Measurements from ENCODE around the gene CFAP54.
"Not testable (repeated sequence)": the region's sequence is repeated elsewhere in the genome, so short reads cannot be mapped to it uniquely, and the experiment has no call there.

The CFAP54 gene

GRCh38 chr12:96636895-96637294, 147.5 kb downstream of the CFAP54 start:
- no peak for DNase-seq

DNA sequence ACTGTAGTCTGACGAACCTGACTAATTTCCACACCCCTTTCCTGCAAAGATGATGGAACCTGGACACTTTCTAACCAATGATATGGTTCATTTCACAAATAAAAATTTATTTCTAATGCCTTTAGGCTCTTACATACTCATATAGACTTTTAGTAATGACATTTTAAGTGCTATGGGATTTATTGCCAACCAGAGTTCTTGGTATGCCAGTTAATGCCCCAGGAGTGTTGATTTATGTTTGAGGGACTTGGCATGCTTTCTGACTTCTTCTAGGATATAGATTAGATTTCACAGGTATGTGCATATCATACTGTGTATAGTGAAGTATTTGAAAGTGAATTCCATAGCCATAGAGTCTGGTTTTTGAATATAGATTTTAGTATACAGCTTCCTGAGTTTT, 159.5 kb downstream of the CFAP54 start:
- DNase-seq, result no peak

DNA sequence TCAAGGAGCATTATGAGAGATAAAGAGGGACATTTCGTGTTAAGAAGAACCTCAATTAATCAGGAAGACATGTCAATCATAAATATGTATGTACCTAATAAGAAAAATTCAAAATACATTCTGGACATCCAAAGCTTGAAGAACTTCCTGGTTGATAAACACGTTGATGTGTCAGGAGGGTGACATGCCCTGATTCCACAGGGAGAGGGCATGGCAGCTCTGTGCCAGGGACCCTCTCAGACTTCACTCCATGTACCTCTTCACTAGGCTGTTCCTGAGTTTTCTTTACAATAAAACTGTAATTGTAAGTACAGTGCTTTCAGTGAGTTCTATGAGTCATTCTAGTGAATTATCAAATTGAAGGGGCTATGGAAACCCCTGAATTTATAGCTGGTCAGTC, 163.5 kb downstream of the CFAP54 start:
- no peak for DNase-seq

- DNase-seq, result no peak
These were observed 168.7 kb downstream of the CFAP54 start for GRCh38 chr12:96658075-96658474.

- DNase-seq, result no peak
These were observed 180.4 kb downstream of the CFAP54 start for GRCh38 chr12:96669786-96670185.

DNA sequence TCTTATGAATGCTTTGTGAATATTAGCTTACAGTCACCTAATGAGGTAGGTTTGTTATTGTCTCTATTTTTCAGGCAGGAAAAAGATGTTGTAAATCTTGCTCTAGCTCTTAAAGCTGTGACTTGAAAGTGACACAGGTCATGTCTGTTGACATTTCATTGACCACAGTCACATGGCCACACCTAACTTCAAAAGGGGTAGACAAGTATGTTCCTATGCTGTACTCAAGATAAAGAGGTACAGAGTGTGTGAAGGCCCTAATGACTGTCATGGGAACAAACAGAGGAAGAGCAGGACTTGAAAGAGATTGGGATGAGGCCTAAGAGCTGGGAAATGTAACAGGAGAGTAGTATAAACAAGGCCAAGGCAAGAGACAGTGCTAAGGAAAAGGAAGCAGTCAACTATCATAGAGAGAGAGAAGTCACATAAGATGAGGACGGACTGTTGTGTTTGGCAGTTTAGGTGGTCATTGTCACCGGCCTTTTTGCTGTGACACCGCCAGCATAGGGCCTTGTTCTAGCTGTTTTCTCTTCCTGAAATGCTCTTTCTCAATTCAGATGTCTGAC, 181.0 kb downstream of the CFAP54 start:
- DNase-seq, result no peak

DNA sequence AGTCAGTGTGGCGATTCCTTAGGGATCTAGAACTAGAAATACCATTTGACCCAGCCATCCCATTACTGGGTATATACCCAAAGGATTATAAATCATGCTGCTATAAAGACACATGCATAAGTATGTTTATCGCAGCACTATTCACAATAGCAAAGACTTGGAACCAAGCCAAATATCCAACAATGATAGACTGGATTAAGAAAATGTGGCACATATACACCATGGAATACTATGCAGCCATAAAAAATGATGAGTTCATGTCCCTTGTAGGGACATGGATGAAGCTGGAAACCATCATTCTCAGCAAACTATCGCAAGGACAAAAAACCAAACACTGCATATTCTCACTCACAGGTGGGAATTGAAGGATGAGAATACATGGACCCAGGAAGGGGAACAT, 186.1 kb downstream of the CFAP54 start:
- DNase-seq, result not testable (repeated sequence)

DNA sequence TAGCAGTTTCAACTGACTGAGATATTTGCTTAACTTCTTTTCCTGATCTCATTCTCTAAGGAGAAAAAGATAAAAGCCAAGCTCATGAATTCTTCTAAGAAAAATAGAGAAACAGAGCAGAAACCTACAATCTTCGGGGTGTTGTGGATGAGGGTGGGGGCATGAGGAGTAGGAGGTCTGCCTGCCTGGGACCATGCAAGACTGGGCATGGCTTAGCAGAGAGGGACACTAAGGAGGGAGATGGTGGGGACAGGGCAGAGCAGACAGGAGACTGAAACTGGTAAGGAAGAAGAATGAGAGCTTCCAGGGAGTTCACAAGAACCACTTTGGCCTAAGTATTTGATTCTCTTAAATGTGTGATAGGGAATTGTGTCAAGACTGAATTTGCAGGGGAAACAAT, 188.0 kb downstream of the CFAP54 start:
- DNase-seq, result no peak

DNA sequence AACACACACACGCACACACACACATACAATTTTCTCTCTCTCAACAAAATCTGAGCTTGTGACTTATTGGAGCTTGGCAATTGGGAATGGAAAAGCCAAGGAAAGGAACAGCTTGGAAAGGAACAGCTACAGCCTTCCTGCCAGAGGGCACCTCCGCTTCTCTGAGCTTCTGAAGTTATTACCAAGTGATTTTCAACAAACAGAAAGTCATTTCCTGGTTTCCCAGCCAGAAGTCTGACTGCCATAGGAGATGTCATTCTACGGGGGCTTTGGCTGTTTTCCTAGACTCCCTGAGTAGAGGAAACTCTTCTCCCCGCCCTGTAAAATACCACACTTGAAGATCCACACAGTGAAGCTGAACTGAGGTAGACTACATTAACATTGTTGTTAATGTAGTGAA, 198.3 kb downstream of the CFAP54 start:
- DNase-seq, result no peak

DNA sequence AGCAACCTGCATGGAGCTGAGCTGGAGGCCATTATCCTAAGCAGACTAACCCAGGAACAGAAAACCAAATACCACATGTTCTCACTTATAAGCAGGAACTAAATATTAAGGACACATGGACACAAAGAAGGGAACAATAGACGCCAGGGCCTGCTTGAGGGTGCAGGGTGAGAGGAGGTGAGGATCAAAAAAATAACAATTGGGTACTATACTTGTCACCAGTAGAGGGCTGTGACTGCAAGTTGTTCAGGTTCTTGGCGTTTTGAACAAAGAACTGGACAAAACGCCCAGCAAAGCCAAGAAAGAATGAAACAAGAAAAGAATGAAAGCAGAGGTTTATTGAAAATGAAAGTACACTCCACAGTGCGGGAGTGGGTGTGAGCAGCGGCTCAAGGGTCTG, 209.1 kb downstream of the CFAP54 start:
- DNase-seq, result no peak

DNA sequence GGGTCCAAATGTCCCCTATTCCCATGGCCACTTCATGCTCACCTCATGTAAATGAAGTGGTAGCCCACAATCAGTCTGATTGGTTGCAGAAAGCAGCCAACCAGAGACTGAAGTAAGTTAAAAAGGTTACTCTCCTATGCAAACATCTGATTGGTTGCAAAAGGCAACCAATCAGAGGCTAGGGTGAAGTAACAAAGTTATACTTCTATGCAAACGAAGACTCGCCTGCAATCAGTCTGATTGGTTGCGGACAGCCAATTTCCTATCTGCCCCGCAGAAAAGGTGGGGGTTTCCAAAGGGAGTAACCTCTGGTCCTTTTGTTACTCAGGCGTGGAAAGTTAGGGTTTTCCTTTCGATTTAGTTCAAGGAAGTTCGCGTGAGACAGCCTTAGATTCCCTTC, 209.6 kb downstream of the CFAP54 start:
- no peak for DNase-seq

DNA sequence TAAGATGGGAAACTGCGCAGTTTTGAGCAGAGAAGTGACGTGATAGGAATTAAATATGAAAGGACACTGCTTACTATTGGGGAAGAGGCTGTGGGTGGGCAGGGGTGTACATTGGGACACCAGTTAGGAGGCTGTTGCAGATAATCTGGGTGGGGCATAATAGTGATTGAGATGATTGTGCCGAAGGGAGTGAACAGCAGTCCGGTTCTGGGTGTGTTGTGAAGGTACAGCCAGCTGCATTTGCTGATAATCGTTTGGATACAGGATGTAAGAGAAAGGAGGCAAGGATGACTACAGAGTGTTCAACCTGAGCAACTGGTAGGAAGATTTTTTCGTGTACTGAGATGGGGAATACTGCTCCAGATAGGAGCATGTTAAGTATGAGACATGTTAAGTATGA, 212.5 kb downstream of the CFAP54 start:
- DNase-seq, result no peak

DNA sequence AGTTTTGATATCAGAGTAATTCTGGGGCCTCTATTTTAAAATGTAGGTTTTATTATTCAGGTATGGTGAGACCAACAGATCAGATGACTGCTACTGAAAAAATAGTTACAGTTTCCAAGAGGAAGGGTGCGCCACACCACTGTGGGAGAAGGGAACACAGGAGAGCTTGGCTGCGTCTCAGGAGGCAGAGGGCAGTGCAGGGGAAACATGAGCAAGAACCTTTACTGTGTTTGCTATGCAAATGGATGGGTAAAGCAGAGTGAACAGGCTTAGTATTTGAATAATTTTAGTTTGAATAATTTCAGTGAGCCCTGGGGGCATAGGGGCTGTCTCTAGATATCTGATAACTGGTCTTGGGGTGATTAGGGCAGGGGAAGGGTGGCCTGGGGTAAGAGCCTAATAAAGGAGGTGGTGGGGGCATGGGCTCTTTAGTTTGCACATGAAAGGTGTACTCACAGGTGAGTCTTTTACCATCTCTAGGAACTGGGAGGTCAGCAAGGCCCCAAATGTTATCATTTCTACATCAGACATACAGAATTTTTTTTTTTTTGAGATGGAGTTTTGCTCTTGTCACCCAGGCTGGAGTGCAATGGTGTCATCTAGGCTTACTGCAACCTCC, 220.9 kb downstream of the CFAP54 start:
- no peak for DNase-seq

DNA sequence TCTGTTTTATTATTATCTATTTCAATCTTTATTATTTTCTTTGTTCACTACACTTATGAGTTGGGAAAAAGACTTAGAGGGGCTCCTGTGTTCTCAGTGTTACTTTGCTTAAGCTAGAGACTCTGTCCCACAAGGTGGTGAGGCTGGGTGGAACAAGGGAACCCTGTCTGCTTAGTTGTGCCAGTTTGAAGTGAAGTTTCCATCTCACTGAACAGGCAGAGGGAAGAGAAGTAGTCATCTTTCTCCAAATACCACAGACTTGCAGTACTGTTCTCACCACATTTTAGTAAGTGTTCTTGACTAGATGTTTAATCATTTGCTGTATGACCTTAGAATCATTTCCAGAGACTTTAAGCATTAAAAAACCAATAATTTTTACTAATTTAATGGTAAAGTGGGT, 222.0 kb downstream of the CFAP54 start:
- DNase-seq, result no peak

- no peak for DNase-seq
These were observed 224.8 kb downstream of the CFAP54 start for GRCh38 chr12:96714199-96714598.

DNA sequence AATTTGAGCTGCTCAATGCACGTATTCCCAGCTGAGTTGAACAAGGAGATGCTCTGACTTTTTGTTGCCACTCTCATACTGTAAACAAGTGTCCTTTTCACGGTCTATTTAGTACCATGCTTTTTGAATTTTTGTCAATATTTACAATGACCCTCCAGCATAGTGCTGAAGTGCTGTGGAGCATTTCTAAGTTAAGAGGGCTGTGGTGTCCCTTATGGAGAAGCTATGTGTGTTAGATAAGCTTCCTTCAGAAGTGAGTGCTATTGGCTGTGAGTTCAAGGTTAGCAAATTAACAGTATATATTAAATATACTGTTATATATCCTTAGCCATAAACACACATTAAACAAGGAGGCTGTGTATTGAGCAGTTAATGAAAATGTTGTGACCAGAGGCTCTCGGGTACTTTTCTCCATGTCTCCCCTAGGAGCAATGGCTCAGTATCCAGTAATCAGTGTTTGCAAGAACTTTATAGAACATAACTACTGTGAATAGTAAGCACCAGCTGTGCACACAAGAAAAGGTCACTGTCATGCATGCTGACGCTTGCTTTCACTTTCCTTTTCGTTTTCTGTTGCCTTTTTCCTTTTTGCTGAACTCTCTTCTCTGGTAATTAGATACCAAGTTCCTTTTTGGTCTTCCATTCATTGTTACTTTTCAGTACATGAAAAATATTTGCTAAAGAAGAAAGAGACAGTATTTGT, 230.4 kb downstream of the CFAP54 start:
- no peak for DNase-seq

DNA sequence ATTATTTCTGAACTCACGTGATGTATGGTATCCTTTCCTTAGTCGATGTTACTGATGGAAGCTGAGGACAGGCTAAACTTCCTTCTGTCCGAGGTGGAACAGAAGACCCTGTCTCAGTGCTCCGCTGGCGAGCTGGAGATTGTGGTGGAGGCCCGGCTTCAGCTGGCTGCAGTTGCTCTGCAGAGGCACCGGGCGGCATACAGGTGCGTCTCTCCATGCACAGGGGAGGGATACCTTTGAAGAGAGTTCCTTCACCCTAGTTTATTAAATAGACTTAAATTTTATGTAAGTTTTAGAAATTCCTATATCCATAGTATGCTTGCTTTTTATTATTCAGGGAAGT, 231.0 kb downstream of the CFAP54 start:
- DNase-seq, result no peak

- DNase-seq, result not testable (repeated sequence)
These were observed 240.1 kb downstream of the CFAP54 start for GRCh38 chr12:96729466-96729865.

GRCh38 chr12:96729886-96730285, 240.5 kb downstream of the CFAP54 start:
- DNase-seq, result no peak

- DNase-seq, result no peak
These were observed 254.2 kb downstream of the CFAP54 start for GRCh38 chr12:96743606-96744005.

- DNase-seq, result no peak
These were observed 260.6 kb downstream of the CFAP54 start for GRCh38 chr12:96749999-96750398.

DNA sequence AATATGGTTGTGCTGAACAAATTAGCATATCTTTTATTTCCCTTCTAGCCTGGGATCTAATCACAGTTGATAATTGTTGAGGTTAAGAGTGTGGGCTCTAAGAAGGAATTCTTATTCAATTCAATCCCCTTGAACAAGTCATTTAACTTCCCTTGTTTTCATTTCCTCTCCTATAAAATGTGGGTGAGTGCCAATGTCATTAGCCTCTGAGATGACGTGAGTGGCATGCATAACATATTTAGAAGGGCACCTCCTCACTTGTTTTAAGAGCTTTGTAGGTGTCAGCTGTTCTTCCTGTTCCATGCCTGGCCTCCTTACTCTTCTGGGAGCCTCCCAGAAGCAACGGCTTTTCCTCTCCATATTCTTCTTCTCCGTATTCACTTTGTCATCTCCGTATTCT, 262.2 kb downstream of the CFAP54 start:
- no peak for DNase-seq

GRCh38 chr12:96752211-96752610, 262.8 kb downstream of the CFAP54 start:
- no peak for DNase-seq

GRCh38 chr12:96766232-96766631, 276.9 kb downstream of the CFAP54 start:
- no peak for DNase-seq

DNA sequence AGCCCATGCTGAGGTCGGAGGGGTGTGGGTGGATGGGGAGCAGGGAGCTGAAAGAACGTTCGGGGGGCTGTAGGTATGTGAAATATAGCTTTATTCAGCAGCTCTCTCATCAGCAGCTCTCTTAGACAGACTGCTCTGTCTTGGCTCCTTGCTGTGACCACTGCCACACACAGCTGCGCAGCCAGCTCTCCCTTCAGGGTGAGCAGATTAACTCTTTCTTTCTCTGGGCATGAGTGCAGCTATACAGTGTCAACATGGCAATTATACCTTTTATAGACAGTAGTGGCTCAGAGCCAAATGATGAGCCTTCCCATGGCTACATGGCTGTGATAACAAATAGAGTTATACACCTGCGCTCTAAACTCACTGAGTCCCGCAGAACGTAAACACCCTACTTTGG, 280.0 kb downstream of the CFAP54 start:
- DNase-seq, result no peak
